Osteoblast (primary cell): ENCODE data around the gene MBD5. TPM values are rescaled to one million over a fixed set of nuclear protein-coding genes. Genes with fewer than 3 reads are reported as not detected.

Experiments used
- DNase-seq: peaks from one replicate; pipeline ENCODE4 v3.0.0; 2011; ENCODE audit warnings: low spot score, mixed read lengths; ENCODE audit not compliant: insufficient read length; ENCODE audit errors: missing footprints
- H2AFZ ChIP-seq: 2 replicates; pipeline ENCODE4 v1.6.0; 2011; ENCODE audit warnings: mild to moderate bottlenecking, low read length
- H3K27ac ChIP-seq: 2 replicates; pipeline ENCODE4 v1.5.1; 2011; ENCODE audit warnings: mild to moderate bottlenecking, low read depth, low read length, moderate library complexity
- H3K27me3 ChIP-seq: 2 replicates; pipeline ENCODE4 v1.6.0; 2012; ENCODE audit warnings: mild to moderate bottlenecking, control low read depth, inconsistent platforms, low read length, moderate library complexity; ENCODE audit not compliant: insufficient read depth
- H3K36me3 ChIP-seq: 2 replicates; pipeline ENCODE4 v1.5.1; 2011; ENCODE audit warnings: mild to moderate bottlenecking, low read length, control low read depth, moderate library complexity; ENCODE audit not compliant: insufficient read depth
- H3K4me1 ChIP-seq: 2 replicates; pipeline ENCODE4 v1.5.1; 2011; ENCODE audit warnings: mild to moderate bottlenecking, low read length, control low read depth, moderate library complexity; ENCODE audit not compliant: insufficient read depth
- H3K4me2 ChIP-seq: 2 replicates; pipeline ENCODE4 v1.6.0; 2011; ENCODE audit warnings: mild to moderate bottlenecking, low read length; ENCODE audit not compliant: insufficient read depth
- H3K4me3 ChIP-seq: fragments of 200-600 bp; sonication (generic); 3 replicates; pipeline ENCODE4 v1.5.1; 2012; ENCODE audit warnings: mild to moderate bottlenecking, low read length, inconsistent platforms; ENCODE audit not compliant: insufficient read depth
- H3K79me2 ChIP-seq: 2 replicates; pipeline ENCODE4 v1.6.0; 2012; ENCODE audit warnings: mild to moderate bottlenecking, low read length, control low read depth, inconsistent platforms; ENCODE audit not compliant: insufficient read depth
- H3K9me3 ChIP-seq: 2 replicates; pipeline ENCODE4 v1.5.1; 2011; ENCODE audit warnings: low read depth, low read length, control low read depth
- H4K20me1 ChIP-seq: 2 replicates; pipeline ENCODE4 v1.6.0; 2012; ENCODE audit warnings: mild to moderate bottlenecking, low read length, control low read depth; ENCODE audit not compliant: insufficient read depth
- total RNA-seq: library from RNA; depleted of rRNA; stranded (reverse); fragments of >200 nt; gene quantifications from 2 replicates; pipeline ENCODE4 v1.2.3, GENCODE V29; 2012
- TF ChIP-seq, protein P1 (sequence below): IDR thresholded peaks from 2 replicates; pipeline ENCODE4 v1.5.1; 2011; ENCODE audit warnings: mild to moderate bottlenecking, low read depth, low read length, moderate library complexity; ENCODE audit errors: extremely low read depth

Gene MBD5
- total RNA-seq, 1 donor: 22.4 TPM

DNA sequence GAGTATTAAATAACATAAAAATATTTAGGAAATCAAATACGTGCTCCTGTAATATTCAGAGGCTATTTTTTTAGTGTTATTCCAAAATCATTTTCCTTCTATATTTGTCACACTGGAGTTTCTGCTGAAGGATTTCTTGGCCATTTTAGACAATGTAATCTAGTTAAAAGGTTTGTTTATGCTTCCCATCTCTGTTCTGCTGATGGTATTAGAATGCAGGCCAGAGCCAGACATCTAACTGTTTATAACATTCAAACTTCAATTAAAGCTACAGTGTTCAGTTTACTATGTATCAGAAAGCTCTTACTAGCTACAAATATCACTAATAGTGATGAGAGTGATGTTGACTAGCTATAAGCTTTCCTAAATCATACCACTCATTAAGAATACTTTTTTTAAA lies 7.9 kb downstream of the MBD5 start:
- Histone ChIP-seq H3K27ac (no peak overlapping the region), H3K4me1 (peaks cover 2% of the 10 kb centered on the region), H4K20me1 (no peaks in the 10 kb centered on the region), H2AFZ (no peak overlapping the region), H3K9me3 (no peaks in the 10 kb centered on the region), H3K79me2 (peaks cover 58% of the 10 kb centered on the region), H3K27me3 (no peaks in the 10 kb centered on the region), H3K4me2 (no peak overlapping the region), H3K36me3 (no peaks in the 10 kb centered on the region), H3K4me3 (no peak overlapping the region)
- no peak for DNase-seq
- TF ChIP-seq, protein P1, sequence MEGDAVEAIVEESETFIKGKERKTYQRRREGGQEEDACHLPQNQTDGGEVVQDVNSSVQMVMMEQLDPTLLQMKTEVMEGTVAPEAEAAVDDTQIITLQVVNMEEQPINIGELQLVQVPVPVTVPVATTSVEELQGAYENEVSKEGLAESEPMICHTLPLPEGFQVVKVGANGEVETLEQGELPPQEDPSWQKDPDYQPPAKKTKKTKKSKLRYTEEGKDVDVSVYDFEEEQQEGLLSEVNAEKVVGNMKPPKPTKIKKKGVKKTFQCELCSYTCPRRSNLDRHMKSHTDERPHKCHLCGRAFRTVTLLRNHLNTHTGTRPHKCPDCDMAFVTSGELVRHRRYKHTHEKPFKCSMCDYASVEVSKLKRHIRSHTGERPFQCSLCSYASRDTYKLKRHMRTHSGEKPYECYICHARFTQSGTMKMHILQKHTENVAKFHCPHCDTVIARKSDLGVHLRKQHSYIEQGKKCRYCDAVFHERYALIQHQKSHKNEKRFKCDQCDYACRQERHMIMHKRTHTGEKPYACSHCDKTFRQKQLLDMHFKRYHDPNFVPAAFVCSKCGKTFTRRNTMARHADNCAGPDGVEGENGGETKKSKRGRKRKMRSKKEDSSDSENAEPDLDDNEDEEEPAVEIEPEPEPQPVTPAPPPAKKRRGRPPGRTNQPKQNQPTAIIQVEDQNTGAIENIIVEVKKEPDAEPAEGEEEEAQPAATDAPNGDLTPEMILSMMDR: no peak

DNA sequence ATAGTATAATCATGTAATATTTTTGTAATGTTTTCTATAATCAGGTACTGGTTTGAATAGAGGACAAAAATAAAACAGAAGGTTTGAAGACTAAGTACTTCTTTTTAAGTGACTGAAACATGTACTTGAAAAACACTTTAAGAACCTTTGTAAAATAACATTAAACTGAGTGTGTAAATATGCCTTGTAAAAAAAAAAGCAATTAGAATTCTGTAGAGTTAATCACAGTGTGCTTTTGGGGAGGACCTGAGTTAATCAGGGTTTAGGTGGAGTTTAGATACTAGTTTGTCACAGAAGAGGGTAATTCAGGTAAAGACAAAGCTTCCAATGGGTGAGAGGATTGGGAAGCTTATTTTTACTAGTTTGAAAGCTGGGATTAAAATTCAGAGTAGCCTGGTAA lies 10.3 kb downstream of the MBD5 start:
- H3K9me3 ChIP-seq: no peaks in the 10 kb centered on the region
- TF ChIP-seq, protein P1: no peak
- no peak overlapping the region for H2AFZ ChIP-seq
- H3K4me1 ChIP-seq: no peaks in the 10 kb centered on the region
- no peaks in the 10 kb centered on the region for H3K27me3 ChIP-seq
- no peak for DNase-seq
- peaks cover 40% of the 10 kb centered on the region for H3K79me2 ChIP-seq
- no peak overlapping the region for H3K27ac ChIP-seq
- H3K4me3 ChIP-seq: no peak overlapping the region
- no peaks in the 10 kb centered on the region for H3K36me3 ChIP-seq
- H3K4me2 ChIP-seq: no peak overlapping the region
- H4K20me1 ChIP-seq: peaks cover 4% of the 10 kb centered on the region

DNA sequence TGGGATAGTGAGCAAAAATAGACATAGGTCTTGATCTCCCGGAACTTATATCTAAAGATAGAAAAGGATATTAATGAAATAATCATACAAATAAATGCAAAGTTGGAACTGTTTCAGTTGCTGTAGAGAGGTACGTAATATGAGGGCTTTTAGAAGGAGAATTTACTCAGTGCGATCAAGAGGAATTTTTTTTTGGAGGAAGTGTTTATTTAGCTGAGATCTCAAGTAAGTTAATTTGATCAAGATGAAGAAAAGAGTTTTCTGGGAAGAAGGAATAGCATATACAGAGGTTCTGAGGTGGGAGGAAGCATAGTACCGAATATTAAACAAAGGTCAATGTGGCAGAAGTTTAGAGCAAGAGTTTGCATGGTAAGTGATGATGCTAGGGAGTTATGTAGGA lies 11.3 kb downstream of the MBD5 start:
- no peak overlapping the region for H3K27ac ChIP-seq

DNA sequence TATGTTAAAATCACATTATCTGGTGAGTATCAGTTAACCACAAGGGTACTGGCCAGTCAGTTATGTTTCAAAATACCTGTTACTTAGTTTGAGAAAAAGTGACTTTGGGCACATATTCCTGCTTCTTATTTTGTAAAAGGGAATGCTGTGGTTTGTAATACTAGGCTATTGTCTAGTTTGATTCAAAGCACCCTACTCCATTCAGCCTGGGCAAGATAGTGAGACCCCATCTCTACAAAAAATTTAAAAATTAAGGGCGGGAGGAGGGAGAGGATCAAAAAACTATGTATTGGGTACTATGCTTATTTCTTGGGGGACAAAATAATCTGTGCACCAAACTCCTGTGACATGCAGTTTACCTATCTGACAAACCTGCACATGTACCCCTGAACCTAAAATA lies 18.9 kb downstream of the MBD5 start:
- no peaks in the 10 kb centered on the region for H3K4me1 ChIP-seq
- TF ChIP-seq, protein P1: no peak
- no peaks in the 10 kb centered on the region for H3K27me3 ChIP-seq
- no peak for DNase-seq
- H4K20me1 ChIP-seq: peaks cover 8% of the 10 kb centered on the region
- no peak overlapping the region for H3K27ac ChIP-seq
- peaks cover 11% of the 10 kb centered on the region for H3K79me2 ChIP-seq
- no peak overlapping the region for H3K4me2 ChIP-seq
- H3K36me3 ChIP-seq: peaks cover 3% of the 10 kb centered on the region
- H3K9me3 ChIP-seq: no peaks in the 10 kb centered on the region
- no peak overlapping the region for H2AFZ ChIP-seq
- H3K4me3 ChIP-seq: no peak overlapping the region

More for the DNA sequence above, 11.3 kb downstream of the MBD5 start:
- Histone ChIP-seq H2AFZ (no peak overlapping the region), H3K36me3 (no peaks in the 10 kb centered on the region), H3K4me1 (no peaks in the 10 kb centered on the region), H3K79me2 (peaks cover 37% of the 10 kb centered on the region), H3K4me2 (no peak overlapping the region), H4K20me1 (peaks cover 8% of the 10 kb centered on the region), H3K27me3 (no peaks in the 10 kb centered on the region), H3K4me3 (no peak overlapping the region), H3K9me3 (no peaks in the 10 kb centered on the region)
- TF ChIP-seq, protein P1: no peak
- no peak for DNase-seq
